ENCODE results near the gene NDE1. TPM values are rescaled to one million over a fixed set of nuclear protein-coding genes. Genes with fewer than 3 reads are reported as not detected.

The NDE1 gene
- total RNA-seq, 1 experiment from 2014 or later = 60.7 TPM

DNA sequence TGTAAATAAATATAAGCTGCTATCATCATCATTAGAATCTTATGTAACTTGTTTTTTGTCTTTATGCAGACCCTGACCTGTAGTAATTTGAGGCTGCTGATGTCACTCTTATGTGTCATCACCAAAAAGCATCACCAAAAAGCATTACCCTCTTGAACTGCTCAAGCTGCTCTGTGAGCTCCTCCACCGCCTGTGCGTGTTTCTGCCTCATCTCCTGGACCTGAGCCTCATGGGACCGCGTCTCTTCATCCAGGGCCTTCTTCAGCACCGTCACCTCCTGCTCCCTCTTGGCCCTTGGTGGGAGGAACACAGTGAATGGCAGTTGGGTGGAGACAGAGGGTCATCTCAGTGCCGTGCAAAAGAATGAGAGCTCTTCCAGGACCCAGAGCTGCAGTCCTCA lies 82.4 kb downstream of the NDE1 start:
- Histone ChIP-seq H3K36me3 (ENCODE audit: control insufficient read depth, insufficient read depth, low read length) (no peaks in the 10 kb centered on the region), H3K27me3 (replicated peaks; ENCODE audit: control insufficient read depth, insufficient read depth, low read length) (no peaks in the 10 kb centered on the region; the same call in 1 of the 2 replicates), H3K4me1 (no peaks in the 10 kb centered on the region), H3K4me3 (ENCODE audit: low read depth, low read length) (no peak overlapping the region), H3K9me3 (no peaks in the 10 kb centered on the region)
- no peak overlapping the region for H3K4me3 Mint-ChIP-seq (ENCODE audit: unreplicated experiment)
- intact Hi-C loops (cut with micrococcal nuclease; ENCODE audit: unreplicated experiment) = no loop called here
- BruUV-seq (replicated peaks) = no TSS peak
- no peak for DNase-seq
- no peaks in the 10 kb centered on the region for H3K36me3 Mint-ChIP-seq (ENCODE audit: insufficient read depth, unreplicated experiment)
- H3K27me3 Mint-ChIP-seq (ENCODE audit: insufficient read depth, unreplicated experiment) = peaks cover 5% of the 10 kb centered on the region
- ChIA-PET CTCF (no interaction called here), POLR2A (no interaction called here)
- no peaks in the 10 kb centered on the region for H3K9me3 Mint-ChIP-seq (ENCODE audit: unreplicated experiment)
- H3K4me1 Mint-ChIP-seq (ENCODE audit: low read depth, unreplicated experiment) = no peaks in the 10 kb centered on the region
- no peak for TF ChIP-seq CTCF (IDR thresholded peaks at IDR 0.05; ENCODE audit: insufficient read depth in 1 of 2, low read depth in 1 of 2, low read length in 1 of 2, severe bottlenecking in 1 of 2, unreplicated experiment in 1 of 2)
- no peak overlapping the region for H3K27ac Mint-ChIP-seq (ENCODE audit: unreplicated experiment)

DNA sequence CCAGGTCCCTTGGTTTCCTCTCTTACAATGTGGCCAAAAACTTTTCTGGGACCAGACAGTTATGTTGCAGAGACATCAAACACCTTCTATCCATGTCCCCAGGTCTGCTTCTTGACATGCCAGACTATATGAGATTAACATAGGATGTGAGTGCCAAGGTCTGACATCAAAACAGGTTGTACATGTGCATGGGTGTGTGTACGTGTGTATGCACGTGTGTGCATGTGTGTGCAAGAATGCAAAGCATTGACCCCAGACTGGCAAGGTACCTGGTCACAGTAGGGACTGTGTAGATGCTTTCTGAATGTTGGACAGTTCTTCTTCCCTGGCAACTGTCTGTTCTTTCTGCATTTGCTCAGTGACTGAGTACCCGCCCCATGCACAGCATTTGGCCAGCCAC lies 85.6 kb downstream of the NDE1 start:
- no peak overlapping the region for H3K27ac Mint-ChIP-seq (ENCODE audit: unreplicated experiment)
- Histone ChIP-seq H3K4me3 (ENCODE audit: low read depth, low read length) (no peak overlapping the region), H3K27me3 (replicated peaks; ENCODE audit: control insufficient read depth, insufficient read depth, low read length) (no peaks in the 10 kb centered on the region; the same call in 1 of the 2 replicates), H3K9me3 (no peaks in the 10 kb centered on the region), H3K36me3 (ENCODE audit: control insufficient read depth, insufficient read depth, low read length) (no peaks in the 10 kb centered on the region), H3K4me1 (no peaks in the 10 kb centered on the region)
- H3K4me3 Mint-ChIP-seq (ENCODE audit: unreplicated experiment) = no peak overlapping the region
- intact Hi-C loops (cut with micrococcal nuclease; ENCODE audit: unreplicated experiment) = no loop called here
- BruUV-seq (replicated peaks) = no TSS peak
- H3K27me3 Mint-ChIP-seq (ENCODE audit: insufficient read depth, unreplicated experiment) = peaks cover 5% of the 10 kb centered on the region
- ChIA-PET POLR2A (no interaction called here), CTCF (no interaction called here)
- no peak for DNase-seq
- TF ChIP-seq CTCF (IDR thresholded peaks at IDR 0.05; ENCODE audit: insufficient read depth in 1 of 2, low read depth in 1 of 2, low read length in 1 of 2, severe bottlenecking in 1 of 2, unreplicated experiment in 1 of 2) = no peak
- no peaks in the 10 kb centered on the region for H3K9me3 Mint-ChIP-seq (ENCODE audit: unreplicated experiment)
- no peaks in the 10 kb centered on the region for H3K4me1 Mint-ChIP-seq (ENCODE audit: low read depth, unreplicated experiment)
- H3K36me3 Mint-ChIP-seq (ENCODE audit: insufficient read depth, unreplicated experiment) = peaks cover 5% of the 10 kb centered on the region

DNA sequence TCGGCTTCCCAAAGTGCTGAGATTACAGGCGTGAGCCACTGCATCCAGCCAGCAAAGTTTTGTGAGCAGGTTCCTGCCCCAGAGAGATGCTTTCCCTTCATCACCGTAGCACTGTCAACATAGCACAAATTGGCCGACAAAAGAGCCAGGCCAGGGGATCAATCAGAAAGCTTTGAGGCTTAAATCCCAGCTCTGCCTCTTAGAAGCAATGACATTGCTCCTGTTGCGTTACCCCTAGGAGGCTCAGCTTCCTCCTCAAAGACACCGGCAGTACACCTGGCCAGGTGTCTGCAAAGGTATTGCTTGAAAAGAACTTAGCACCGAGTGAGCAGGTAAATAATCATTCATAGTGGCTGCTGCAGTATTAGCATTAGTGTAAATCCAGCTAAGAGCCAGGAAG lies 86.5 kb downstream of the NDE1 start:
- no TSS peak for BruUV-seq (replicated peaks)
- no peaks in the 10 kb centered on the region; the same call in 1 of the 2 replicates for H3K27me3 ChIP-seq (replicated peaks; ENCODE audit: control insufficient read depth, insufficient read depth, low read length)
- Mint-ChIP-seq H3K9me3 (ENCODE audit: unreplicated experiment) (no peaks in the 10 kb centered on the region), H3K27me3 (ENCODE audit: insufficient read depth, unreplicated experiment) (peaks cover 5% of the 10 kb centered on the region), H3K4me3 (ENCODE audit: unreplicated experiment) (no peak overlapping the region), H3K27ac (ENCODE audit: unreplicated experiment) (no peak overlapping the region), H3K36me3 (ENCODE audit: insufficient read depth, unreplicated experiment) (peaks cover 5% of the 10 kb centered on the region), H3K4me1 (ENCODE audit: low read depth, unreplicated experiment) (no peaks in the 10 kb centered on the region)
- H3K4me1 ChIP-seq = no peaks in the 10 kb centered on the region
- no peak for TF ChIP-seq CTCF (IDR thresholded peaks at IDR 0.05; ENCODE audit: insufficient read depth in 1 of 2, low read depth in 1 of 2, low read length in 1 of 2, severe bottlenecking in 1 of 2, unreplicated experiment in 1 of 2)
- intact Hi-C loops (cut with micrococcal nuclease; ENCODE audit: unreplicated experiment) = no loop called here
- ChIA-PET POLR2A (no interaction called here), CTCF (no interaction called here)
- no peaks in the 10 kb centered on the region for H3K36me3 ChIP-seq (ENCODE audit: control insufficient read depth, insufficient read depth, low read length)
- DNase-seq = no peak
- no peaks in the 10 kb centered on the region for H3K9me3 ChIP-seq
- no peak overlapping the region for H3K4me3 ChIP-seq (ENCODE audit: low read depth, low read length)

Data from Caco-2 (cell line).